ENCODE measurements around the gene NALCN.

DNA sequence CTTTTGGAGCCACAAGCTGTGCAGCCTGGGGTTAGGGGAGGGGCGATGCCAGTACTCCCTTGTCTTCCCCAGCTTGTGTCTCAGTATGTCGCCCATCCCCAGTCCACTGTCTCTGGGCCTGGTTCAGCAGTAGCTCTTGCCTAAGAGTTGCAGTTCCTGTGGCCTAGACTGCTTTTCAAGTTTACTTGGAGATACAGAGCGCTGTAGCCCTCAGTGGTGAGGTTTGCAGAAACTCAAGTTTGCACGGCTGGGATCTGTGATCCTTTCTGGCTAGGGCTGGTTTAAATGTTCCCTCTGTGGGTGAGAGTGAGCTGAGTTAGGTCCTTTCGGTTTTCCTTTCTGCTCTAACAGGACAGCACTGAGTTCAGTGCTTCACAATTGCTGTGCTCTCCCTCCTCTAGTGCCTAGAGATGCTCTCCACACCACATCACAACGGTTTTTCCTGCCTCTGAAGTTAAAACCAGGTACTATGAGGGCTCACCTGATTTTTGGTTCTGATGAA, 381.1 kb downstream of the NALCN start:
- TF ChIP-seq, protein P1, sequence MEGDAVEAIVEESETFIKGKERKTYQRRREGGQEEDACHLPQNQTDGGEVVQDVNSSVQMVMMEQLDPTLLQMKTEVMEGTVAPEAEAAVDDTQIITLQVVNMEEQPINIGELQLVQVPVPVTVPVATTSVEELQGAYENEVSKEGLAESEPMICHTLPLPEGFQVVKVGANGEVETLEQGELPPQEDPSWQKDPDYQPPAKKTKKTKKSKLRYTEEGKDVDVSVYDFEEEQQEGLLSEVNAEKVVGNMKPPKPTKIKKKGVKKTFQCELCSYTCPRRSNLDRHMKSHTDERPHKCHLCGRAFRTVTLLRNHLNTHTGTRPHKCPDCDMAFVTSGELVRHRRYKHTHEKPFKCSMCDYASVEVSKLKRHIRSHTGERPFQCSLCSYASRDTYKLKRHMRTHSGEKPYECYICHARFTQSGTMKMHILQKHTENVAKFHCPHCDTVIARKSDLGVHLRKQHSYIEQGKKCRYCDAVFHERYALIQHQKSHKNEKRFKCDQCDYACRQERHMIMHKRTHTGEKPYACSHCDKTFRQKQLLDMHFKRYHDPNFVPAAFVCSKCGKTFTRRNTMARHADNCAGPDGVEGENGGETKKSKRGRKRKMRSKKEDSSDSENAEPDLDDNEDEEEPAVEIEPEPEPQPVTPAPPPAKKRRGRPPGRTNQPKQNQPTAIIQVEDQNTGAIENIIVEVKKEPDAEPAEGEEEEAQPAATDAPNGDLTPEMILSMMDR (IDR thresholded peaks at IDR 0.05; ENCODE audit: poor library complexity) = no peak
- TF ChIP-seq EZH2 (IDR thresholded peaks at IDR 0.05; ENCODE audit: borderline replicate concordance) = no peak

All from hepatocyte (in vitro differentiated cells).